ENCODE data around the gene TSSK2.

TSSK2 gene

DNA sequence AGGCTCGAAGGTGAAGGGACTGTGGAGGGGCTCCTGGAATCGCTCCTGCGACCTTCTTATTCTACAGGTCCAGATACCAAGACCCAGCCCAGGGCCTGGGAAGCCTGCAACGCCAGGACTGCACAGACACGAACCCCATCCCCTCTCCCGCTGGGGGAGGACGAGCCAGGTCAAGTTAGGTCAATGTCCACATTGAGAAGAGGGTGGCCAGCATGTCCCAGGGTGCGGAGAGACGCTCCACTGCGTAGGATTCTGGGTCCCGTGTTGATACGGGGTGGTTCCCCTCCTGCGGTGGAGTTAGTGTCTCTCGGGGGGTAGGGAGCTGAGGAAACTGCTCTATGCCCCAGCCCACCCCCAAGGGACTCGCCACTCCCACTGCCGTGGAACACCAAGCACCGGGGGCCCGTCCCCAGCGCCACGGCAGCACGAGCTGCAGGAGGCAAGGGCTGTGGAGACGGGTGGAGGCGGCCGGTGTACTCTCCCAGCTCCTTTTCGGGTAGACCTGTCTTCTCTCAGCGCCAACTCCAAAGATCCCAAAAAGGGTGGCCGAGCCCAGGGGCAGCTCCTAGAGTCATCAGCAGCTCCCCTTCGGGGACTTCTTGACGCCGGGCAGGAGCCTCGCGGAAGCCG, 17.4 kb downstream of the TSSK2 start:
- no peak for DNase-seq (ENCODE audit: low read depth)
- H3K4me3 ChIP-seq (replicated peaks; ENCODE audit: low read depth, low read length): no peak overlapping the region
- TF ChIP-seq CTCF (IDR thresholded peaks at IDR 0.05; ENCODE audit: low read length, missing control alignments): no peak

- no peak overlapping the region for H3K4me3 ChIP-seq (replicated peaks; ENCODE audit: low read depth, low read length)
- no peak for DNase-seq (ENCODE audit: low read depth)
- no peak for TF ChIP-seq CTCF (IDR thresholded peaks at IDR 0.05; ENCODE audit: low read length, missing control alignments)
Observed at GRCh38 chr22:19149047-19149883, 18.2 kb downstream of the TSSK2 start.

DNA sequence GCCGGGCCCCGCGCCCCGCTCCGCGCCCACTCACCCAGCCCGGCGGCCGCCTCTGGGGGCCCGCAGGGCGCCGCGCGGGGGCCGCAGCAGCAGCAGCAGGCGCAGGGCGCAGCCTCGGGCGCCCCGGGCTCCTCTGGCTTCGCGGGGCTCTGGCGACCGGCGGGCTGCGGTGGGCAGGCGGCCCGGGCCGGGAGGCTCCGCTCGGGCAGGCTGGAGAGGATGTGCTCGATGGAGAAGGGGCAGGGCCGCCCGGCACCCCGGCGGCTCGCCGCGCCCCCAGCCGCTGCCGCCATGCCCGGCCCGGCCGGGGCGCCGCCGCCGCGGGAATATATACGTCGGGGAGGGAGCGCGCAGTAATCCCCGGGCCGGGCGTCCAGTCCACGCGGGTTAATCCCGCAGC, 18.9 kb downstream of the TSSK2 start, which contains the start of gene GSC2:
TSS of gene GSC2 (minus strand) at position 302 of the 400 bp plus-strand sequence. CDS start at position 293, 9 bp downstream.
- no peak within 1 kb of the TSS for H3K4me3 ChIP-seq (replicated peaks; ENCODE audit: low read depth, low read length)
- DNase-seq (ENCODE audit: low read depth): no peak
- no peak for TF ChIP-seq CTCF (IDR thresholded peaks at IDR 0.05; ENCODE audit: low read length, missing control alignments)

- H3K4me3 ChIP-seq (replicated peaks; ENCODE audit: low read depth, low read length): no peak overlapping the region
- TF ChIP-seq CTCF (IDR thresholded peaks at IDR 0.05; ENCODE audit: low read length, missing control alignments): no peak
- DNase-seq (ENCODE audit: low read depth): no peak
Observed at GRCh38 chr22:19150482-19151328, 19.6 kb downstream of the TSSK2 start.

- TF ChIP-seq CTCF (IDR thresholded peaks at IDR 0.05; ENCODE audit: low read length, missing control alignments): no peak
- no peak for DNase-seq (ENCODE audit: low read depth)
- H3K4me3 ChIP-seq (replicated peaks; ENCODE audit: low read depth, low read length): no peak overlapping the region
Observed at GRCh38 chr22:19151329-19152191, 20.5 kb downstream of the TSSK2 start.

Data from fibroblast of pulmonary artery (primary cell).